Measurements from ENCODE around the gene CHST9.
"Not testable (repeated sequence)": the region's sequence is repeated elsewhere in the genome, so short reads cannot be mapped to it uniquely, and the experiment has no call there.

Gene CHST9, protein sequence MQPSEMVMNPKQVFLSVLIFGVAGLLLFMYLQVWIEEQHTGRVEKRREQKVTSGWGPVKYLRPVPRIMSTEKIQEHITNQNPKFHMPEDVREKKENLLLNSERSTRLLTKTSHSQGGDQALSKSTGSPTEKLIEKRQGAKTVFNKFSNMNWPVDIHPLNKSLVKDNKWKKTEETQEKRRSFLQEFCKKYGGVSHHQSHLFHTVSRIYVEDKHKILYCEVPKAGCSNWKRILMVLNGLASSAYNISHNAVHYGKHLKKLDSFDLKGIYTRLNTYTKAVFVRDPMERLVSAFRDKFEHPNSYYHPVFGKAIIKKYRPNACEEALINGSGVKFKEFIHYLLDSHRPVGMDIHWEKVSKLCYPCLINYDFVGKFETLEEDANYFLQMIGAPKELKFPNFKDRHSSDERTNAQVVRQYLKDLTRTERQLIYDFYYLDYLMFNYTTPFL
- total RNA-seq, result 0 reads per million in 3 donors

DNA sequence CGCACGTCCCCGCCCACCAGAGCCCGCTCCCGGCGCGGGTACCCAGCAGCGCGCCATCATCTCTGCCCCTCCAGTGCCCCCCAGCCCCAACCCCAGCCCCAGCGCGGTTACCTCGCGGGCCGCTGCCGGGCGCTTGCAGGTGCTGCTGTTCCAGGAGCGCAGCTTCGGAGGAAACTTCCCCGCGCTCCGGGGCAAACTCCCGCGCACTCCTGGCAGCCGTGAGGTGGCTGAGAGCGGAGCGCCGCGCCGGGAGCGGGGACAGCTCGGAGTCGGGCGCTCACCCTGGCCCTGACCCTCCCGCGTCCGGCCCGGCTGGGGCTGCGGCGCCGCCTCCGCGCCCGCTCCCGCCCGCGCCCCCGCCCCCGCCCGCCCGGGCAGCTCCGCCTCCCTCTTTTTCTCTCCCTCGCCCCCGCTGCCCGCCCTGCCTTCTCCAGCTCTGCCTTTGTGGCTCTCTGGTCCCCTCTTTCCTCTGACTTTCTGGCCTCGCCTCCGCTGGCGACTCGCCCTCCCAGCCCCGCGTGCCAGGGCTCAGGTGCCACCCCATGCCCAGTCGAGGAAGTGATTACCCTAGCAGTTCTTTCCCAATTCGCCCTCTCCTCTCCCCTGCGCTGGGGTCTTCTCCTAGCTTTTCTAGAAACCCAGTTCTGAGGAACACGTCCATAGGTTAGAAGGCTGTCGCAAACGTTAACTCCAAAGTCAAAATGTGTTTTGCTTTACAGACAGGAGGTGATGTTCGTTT is at the start of gene CHST9:
TSS of gene CHST9 (minus strand) at position 284 of the 739 bp plus-strand sequence. CDS start 42,499 bp downstream, outside the sequence.
- H3K4me3 ChIP-seq (ENCODE audit: insufficient read depth, low read depth, low read length, poor library complexity, severe bottlenecking), result no peak within 1 kb of the TSS
- no peaks in the 10 kb centered on the region for H3K4me1 ChIP-seq (ENCODE audit: control insufficient read depth, insufficient read depth, low read length, poor library complexity, severe bottlenecking)
- no peak for DNase-seq
- no peaks in the 10 kb centered on the region for H3K36me3 ChIP-seq (ENCODE audit: control insufficient read depth, insufficient read depth, low read length)
- H3K27me3 ChIP-seq (replicated peaks; ENCODE audit: control insufficient read depth, insufficient read depth, low read length, poor library complexity, severe bottlenecking), result peaks cover 2% of the 10 kb centered on the region
- no peaks in the 10 kb centered on the region for H3K9me3 ChIP-seq (ENCODE audit: control insufficient read depth, low read length)
- H3K27ac ChIP-seq (ENCODE audit: insufficient read depth, low read length, poor library complexity, severe bottlenecking), result no peak within 1 kb of the TSS

GRCh38 chr18:27232355-27232754 is 47.2 kb upstream of the CHST9 start:
- H3K27ac ChIP-seq (ENCODE audit: insufficient read depth, low read length, poor library complexity, severe bottlenecking); H3K4me3 ChIP-seq (ENCODE audit: insufficient read depth, low read depth, low read length, poor library complexity, severe bottlenecking); DNase-seq; H3K4me1 ChIP-seq (ENCODE audit: control insufficient read depth, insufficient read depth, low read length, poor library complexity, severe bottlenecking); H3K9me3 ChIP-seq (ENCODE audit: control insufficient read depth, low read length); H3K27me3 ChIP-seq (replicated peaks; ENCODE audit: control insufficient read depth, insufficient read depth, low read length, poor library complexity, severe bottlenecking); H3K36me3 ChIP-seq (ENCODE audit: control insufficient read depth, insufficient read depth, low read length): not testable (repeated sequence)

GRCh38 chr18:27231671-27232070 is 46.6 kb upstream of the CHST9 start:
- H3K27ac ChIP-seq (ENCODE audit: insufficient read depth, low read length, poor library complexity, severe bottlenecking); H3K27me3 ChIP-seq (replicated peaks; ENCODE audit: control insufficient read depth, insufficient read depth, low read length, poor library complexity, severe bottlenecking); DNase-seq; H3K9me3 ChIP-seq (ENCODE audit: control insufficient read depth, low read length); H3K36me3 ChIP-seq (ENCODE audit: control insufficient read depth, insufficient read depth, low read length); H3K4me3 ChIP-seq (ENCODE audit: insufficient read depth, low read depth, low read length, poor library complexity, severe bottlenecking); H3K4me1 ChIP-seq (ENCODE audit: control insufficient read depth, insufficient read depth, low read length, poor library complexity, severe bottlenecking): not testable (repeated sequence)

DNA sequence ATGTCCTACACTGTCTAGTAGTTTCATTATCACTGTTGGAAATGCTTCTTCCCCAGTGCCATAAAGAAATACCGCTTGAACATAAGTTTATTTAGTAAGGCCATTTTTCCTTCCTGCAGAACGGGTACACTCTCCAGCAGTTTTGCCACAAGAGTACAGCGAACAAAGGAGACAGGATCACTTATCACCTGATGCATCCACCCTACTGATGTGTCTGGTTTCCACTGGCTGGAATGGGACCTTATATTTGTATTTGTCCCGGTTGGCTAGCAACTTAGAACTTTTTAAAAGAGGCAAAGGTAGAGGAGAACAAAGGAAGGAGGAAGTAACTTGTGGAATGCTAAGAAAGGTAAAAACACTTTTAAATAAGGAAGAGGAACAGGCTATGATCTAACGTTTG is 46.1 kb upstream of the CHST9 start:
- not testable (repeated sequence) for H3K27me3 ChIP-seq (replicated peaks; ENCODE audit: control insufficient read depth, insufficient read depth, low read length, poor library complexity, severe bottlenecking); H3K27ac ChIP-seq (ENCODE audit: insufficient read depth, low read length, poor library complexity, severe bottlenecking); H3K36me3 ChIP-seq (ENCODE audit: control insufficient read depth, insufficient read depth, low read length); DNase-seq; H3K4me3 ChIP-seq (ENCODE audit: insufficient read depth, low read depth, low read length, poor library complexity, severe bottlenecking); H3K4me1 ChIP-seq (ENCODE audit: control insufficient read depth, insufficient read depth, low read length, poor library complexity, severe bottlenecking); H3K9me3 ChIP-seq (ENCODE audit: control insufficient read depth, low read length)

DNA sequence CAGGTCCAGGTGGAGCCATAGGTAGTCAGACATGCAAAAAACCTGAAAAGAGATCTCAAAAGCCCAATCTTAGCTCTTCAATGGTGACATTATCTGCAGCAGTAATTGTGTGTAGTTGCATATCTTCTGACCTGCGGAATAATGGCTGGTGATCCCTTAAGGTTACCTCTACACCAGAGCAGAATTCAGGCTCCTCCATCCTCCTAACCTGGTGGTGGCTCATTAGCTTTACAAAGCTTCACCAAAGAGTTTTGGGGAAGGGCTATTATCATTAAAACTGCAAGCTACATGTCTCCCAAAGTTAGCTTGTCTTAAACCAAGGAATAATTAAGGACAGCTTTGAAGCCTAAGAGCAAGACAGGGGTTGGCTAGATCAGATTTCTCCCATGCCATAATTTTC is 42.6 kb upstream of the CHST9 start:
- H3K4me1 ChIP-seq (ENCODE audit: control insufficient read depth, insufficient read depth, low read length, poor library complexity, severe bottlenecking), result no peaks in the 10 kb centered on the region
- no peak overlapping the region for H3K27ac ChIP-seq (ENCODE audit: insufficient read depth, low read length, poor library complexity, severe bottlenecking)
- H3K4me3 ChIP-seq (ENCODE audit: insufficient read depth, low read depth, low read length, poor library complexity, severe bottlenecking), result no peak overlapping the region
- no peaks in the 10 kb centered on the region for H3K9me3 ChIP-seq (ENCODE audit: control insufficient read depth, low read length)
- H3K36me3 ChIP-seq (ENCODE audit: control insufficient read depth, insufficient read depth, low read length), result no peaks in the 10 kb centered on the region
- no peak for DNase-seq
- H3K27me3 ChIP-seq (replicated peaks; ENCODE audit: control insufficient read depth, insufficient read depth, low read length, poor library complexity, severe bottlenecking), result no peaks in the 10 kb centered on the region

DNA sequence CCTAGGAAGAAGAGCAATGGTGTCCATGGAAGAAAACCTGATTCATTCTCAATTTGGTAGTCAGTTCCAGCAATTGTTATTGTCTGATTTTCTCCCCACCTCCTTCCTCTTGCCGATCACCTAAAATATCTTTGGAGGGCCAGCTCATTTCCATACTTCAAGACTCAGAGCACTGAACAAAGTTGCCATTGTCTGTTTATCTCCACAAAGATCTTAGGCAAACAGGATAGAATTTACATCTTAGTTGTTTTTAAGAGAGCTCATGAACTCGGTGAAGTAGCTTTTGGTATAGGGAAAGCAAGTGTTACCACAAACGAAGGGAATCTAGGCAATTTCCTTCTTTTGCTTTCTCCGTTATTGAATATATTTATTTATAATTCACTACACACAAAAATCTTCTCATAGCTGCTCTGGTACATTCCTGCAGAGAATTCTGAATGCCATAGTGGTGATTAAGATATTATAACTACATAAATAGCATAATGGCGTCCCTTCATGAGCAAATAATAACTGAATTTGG is 41.5 kb upstream of the CHST9 start:
- H3K36me3 ChIP-seq (ENCODE audit: control insufficient read depth, insufficient read depth, low read length), result no peaks in the 10 kb centered on the region
- H3K9me3 ChIP-seq (ENCODE audit: control insufficient read depth, low read length), result no peaks in the 10 kb centered on the region
- no peak overlapping the region for H3K27ac ChIP-seq (ENCODE audit: insufficient read depth, low read length, poor library complexity, severe bottlenecking)
- no peaks in the 10 kb centered on the region for H3K27me3 ChIP-seq (replicated peaks; ENCODE audit: control insufficient read depth, insufficient read depth, low read length, poor library complexity, severe bottlenecking)
- DNase-seq, result no peak
- no peaks in the 10 kb centered on the region for H3K4me1 ChIP-seq (ENCODE audit: control insufficient read depth, insufficient read depth, low read length, poor library complexity, severe bottlenecking)
- no peak overlapping the region for H3K4me3 ChIP-seq (ENCODE audit: insufficient read depth, low read depth, low read length, poor library complexity, severe bottlenecking)

DNA sequence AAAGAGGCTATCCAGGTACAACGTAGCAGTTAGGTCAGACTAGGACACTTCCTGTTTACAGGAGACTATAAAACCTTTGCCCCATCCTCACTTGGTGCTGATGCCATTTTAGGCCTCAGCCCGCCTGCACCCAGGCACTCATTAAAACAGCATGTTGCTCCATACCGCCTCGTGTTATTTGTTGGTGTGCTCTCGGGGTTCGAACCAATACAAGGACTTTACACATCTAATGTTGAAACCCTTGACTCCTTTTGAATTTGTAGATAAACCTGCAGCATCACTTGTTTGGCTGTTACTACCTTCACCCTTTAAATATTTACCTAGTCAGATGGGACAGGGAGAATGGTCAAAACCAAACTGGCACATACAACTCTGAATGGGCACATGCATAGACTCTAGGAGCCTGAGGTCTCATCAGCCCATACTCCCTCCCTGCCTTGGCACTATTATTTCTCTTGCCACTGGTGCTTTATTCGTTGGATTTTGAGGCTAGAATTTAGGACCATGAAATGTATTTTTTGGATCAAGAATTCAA is 40.9 kb upstream of the CHST9 start:
- no peak overlapping the region for H3K27ac ChIP-seq (ENCODE audit: insufficient read depth, low read length, poor library complexity, severe bottlenecking)
- no peaks in the 10 kb centered on the region for H3K27me3 ChIP-seq (replicated peaks; ENCODE audit: control insufficient read depth, insufficient read depth, low read length, poor library complexity, severe bottlenecking)
- no peaks in the 10 kb centered on the region for H3K9me3 ChIP-seq (ENCODE audit: control insufficient read depth, low read length)
- no peaks in the 10 kb centered on the region for H3K4me1 ChIP-seq (ENCODE audit: control insufficient read depth, insufficient read depth, low read length, poor library complexity, severe bottlenecking)
- no peak overlapping the region for H3K4me3 ChIP-seq (ENCODE audit: insufficient read depth, low read depth, low read length, poor library complexity, severe bottlenecking)
- DNase-seq, result no peak
- no peaks in the 10 kb centered on the region for H3K36me3 ChIP-seq (ENCODE audit: control insufficient read depth, insufficient read depth, low read length)

- no peaks in the 10 kb centered on the region for H3K4me1 ChIP-seq (ENCODE audit: control insufficient read depth, insufficient read depth, low read length, poor library complexity, severe bottlenecking)
- H3K36me3 ChIP-seq (ENCODE audit: control insufficient read depth, insufficient read depth, low read length), result no peaks in the 10 kb centered on the region
- DNase-seq, result no peak
Observed at GRCh38 chr18:27223526-27224291, 38.6 kb upstream of the CHST9 start.

GRCh38 chr18:27214831-27215230 is 29.7 kb upstream of the CHST9 start:
- Histone ChIP-seq H3K9me3 (ENCODE audit: control insufficient read depth, low read length) (no peaks in the 10 kb centered on the region), H3K4me1 (ENCODE audit: control insufficient read depth, insufficient read depth, low read length, poor library complexity, severe bottlenecking) (no peaks in the 10 kb centered on the region), H3K36me3 (ENCODE audit: control insufficient read depth, insufficient read depth, low read length) (no peaks in the 10 kb centered on the region), H3K27ac (ENCODE audit: insufficient read depth, low read length, poor library complexity, severe bottlenecking) (no peak overlapping the region), H3K4me3 (ENCODE audit: insufficient read depth, low read depth, low read length, poor library complexity, severe bottlenecking) (no peak overlapping the region), H3K27me3 (replicated peaks; ENCODE audit: control insufficient read depth, insufficient read depth, low read length, poor library complexity, severe bottlenecking) (no peaks in the 10 kb centered on the region)
- no peak for DNase-seq

More at GRCh38 chr18:27223526-27224291, 38.6 kb upstream of the CHST9 start:
- no peak overlapping the region for H3K4me3 ChIP-seq (ENCODE audit: insufficient read depth, low read depth, low read length, poor library complexity, severe bottlenecking)
- H3K27me3 ChIP-seq (replicated peaks; ENCODE audit: control insufficient read depth, insufficient read depth, low read length, poor library complexity, severe bottlenecking), result no peaks in the 10 kb centered on the region
- no peaks in the 10 kb centered on the region for H3K9me3 ChIP-seq (ENCODE audit: control insufficient read depth, low read length)
- H3K27ac ChIP-seq (ENCODE audit: insufficient read depth, low read length, poor library complexity, severe bottlenecking), result no peak overlapping the region
